ENCODE data around the gene POLR2J.
"Not testable (repeated sequence)": the region's sequence is repeated elsewhere in the genome, so short reads cannot be mapped to it uniquely, and the experiment has no call there.

DNA sequence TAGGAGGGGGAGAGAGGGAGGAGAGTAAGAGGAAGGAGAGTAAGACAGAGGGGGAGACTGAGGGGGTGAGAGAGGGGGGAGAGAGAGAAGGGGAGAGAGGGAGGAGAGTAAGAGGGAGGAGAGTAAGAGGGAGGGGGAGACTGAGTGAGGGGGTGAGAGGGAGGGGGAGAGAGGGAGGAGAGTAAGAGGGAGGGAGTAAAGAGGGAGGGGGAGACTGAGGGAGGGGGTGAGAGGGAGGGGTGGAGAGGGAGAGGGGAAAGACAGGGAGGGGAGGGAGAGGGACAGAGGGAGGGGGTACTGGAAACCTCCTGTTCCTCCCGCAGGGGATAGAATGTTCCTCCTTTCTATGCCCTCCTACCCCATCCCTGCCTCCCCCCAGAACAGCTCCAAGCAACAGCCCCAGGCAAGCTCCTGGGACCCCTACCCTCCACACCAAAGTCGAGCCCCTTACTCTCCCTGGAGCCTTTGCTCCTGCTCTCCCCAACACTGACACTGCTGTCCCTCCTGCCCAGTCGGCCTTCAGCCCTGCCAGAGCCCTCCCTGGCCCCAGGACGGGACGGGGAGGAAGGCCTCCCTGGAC, 34.0 kb upstream of the POLR2J start:
- TF ChIP-seq, protein P1, sequence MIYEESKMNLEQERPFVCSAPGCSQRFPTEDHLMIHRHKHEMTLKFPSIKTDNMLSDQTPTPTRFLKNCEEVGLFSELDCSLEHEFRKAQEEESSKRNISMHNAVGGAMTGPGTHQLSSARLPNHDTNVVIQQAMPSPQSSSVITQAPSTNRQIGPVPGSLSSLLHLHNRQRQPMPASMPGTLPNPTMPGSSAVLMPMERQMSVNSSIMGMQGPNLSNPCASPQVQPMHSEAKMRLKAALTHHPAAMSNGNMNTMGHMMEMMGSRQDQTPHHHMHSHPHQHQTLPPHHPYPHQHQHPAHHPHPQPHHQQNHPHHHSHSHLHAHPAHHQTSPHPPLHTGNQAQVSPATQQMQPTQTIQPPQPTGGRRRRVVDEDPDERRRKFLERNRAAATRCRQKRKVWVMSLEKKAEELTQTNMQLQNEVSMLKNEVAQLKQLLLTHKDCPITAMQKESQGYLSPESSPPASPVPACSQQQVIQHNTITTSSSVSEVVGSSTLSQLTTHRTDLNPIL (CRISPR knock-in tag; IDR thresholded peaks at IDR 0.05; ENCODE audit: low read depth), result not testable (repeated sequence)
- TF ChIP-seq, protein P2, sequence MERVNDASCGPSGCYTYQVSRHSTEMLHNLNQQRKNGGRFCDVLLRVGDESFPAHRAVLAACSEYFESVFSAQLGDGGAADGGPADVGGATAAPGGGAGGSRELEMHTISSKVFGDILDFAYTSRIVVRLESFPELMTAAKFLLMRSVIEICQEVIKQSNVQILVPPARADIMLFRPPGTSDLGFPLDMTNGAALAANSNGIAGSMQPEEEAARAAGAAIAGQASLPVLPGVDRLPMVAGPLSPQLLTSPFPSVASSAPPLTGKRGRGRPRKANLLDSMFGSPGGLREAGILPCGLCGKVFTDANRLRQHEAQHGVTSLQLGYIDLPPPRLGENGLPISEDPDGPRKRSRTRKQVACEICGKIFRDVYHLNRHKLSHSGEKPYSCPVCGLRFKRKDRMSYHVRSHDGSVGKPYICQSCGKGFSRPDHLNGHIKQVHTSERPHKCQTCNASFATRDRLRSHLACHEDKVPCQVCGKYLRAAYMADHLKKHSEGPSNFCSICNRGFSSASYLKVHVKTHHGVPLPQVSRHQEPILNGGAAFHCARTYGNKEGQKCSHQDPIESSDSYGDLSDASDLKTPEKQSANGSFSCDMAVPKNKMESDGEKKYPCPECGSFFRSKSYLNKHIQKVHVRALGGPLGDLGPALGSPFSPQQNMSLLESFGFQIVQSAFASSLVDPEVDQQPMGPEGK (CRISPR knock-in tag; IDR thresholded peaks at IDR 0.05; ENCODE audit: borderline replicate concordance), result not testable (repeated sequence)
- not testable (repeated sequence) for TF ChIP-seq ARNTL (CRISPR knock-in tag; IDR thresholded peaks at IDR 0.05; ENCODE audit: borderline replicate concordance, low read depth)

Measured in SK-N-SH treated with all-trans-retinoic acid at 6 μM for 48 hours (cell line).